Measurements from ENCODE around the gene ANXA6.
A peak's percentile ranks its signal among the peaks of the same experiment; 100 is the strongest.
"Not testable (repeated sequence)": the region's sequence is repeated elsewhere in the genome, so short reads cannot be mapped to it uniquely, and the experiment has no call there.

The ANXA6 gene

GRCh38 chr5:151181818-151182523 is 24.4 kb upstream of the ANXA6 start:
- no peak for DNase-seq (ENCODE audit: low spot score)

- no peak for DNase-seq (ENCODE audit: low spot score)
Observed at GRCh38 chr5:151180291-151180690, 22.7 kb upstream of the ANXA6 start.

- no peak for DNase-seq (ENCODE audit: low spot score)
Observed at GRCh38 chr5:151179489-151179840, 21.9 kb upstream of the ANXA6 start.

- DNase-seq (ENCODE audit: low spot score) = no peak
Observed at GRCh38 chr5:151178777-151179488, 21.4 kb upstream of the ANXA6 start.

- DNase-seq (ENCODE audit: low spot score) = no peak
Observed at GRCh38 chr5:151178372-151178771, 20.8 kb upstream of the ANXA6 start.

- not testable (repeated sequence) for DNase-seq (ENCODE audit: low spot score)
Observed at GRCh38 chr5:151176268-151176667, 18.7 kb upstream of the ANXA6 start.

GRCh38 chr5:151174612-151175101 is 17.1 kb upstream of the ANXA6 start:
- DNase-seq (ENCODE audit: low spot score) = peak; percentile 55

- no peak for DNase-seq (ENCODE audit: low spot score)
Observed at GRCh38 chr5:151173711-151174611, 16.4 kb upstream of the ANXA6 start.

GRCh38 chr5:151171529-151171928 is 13.9 kb upstream of the ANXA6 start:
- no peak for DNase-seq (ENCODE audit: low spot score)

GRCh38 chr5:151168602-151169344 is 11.2 kb upstream of the ANXA6 start:
- DNase-seq (ENCODE audit: low spot score) = no peak

- DNase-seq (ENCODE audit: low spot score) = no peak
Observed at GRCh38 chr5:151167022-151167421, 9.4 kb upstream of the ANXA6 start.

- DNase-seq (ENCODE audit: low spot score) = peak; percentile 73
Observed at GRCh38 chr5:151164687-151165392, 7.3 kb upstream of the ANXA6 start.

- DNase-seq (ENCODE audit: low spot score) = no peak
Observed at GRCh38 chr5:151162776-151163175, 5.2 kb upstream of the ANXA6 start.

- no peak for DNase-seq (ENCODE audit: low spot score)
Observed at GRCh38 chr5:151159649-151160373, 2.2 kb upstream of the ANXA6 start.

GRCh38 chr5:151158287-151158661 is 695 bp upstream of the ANXA6 start:
- no peak for DNase-seq (ENCODE audit: low spot score)

GRCh38 chr5:151156507-151157420 is 815 bp downstream of the ANXA6 start:
- DNase-seq (ENCODE audit: low spot score) = no peak

- DNase-seq (ENCODE audit: low spot score) = no peak
Observed at GRCh38 chr5:151155775-151156506, 1.6 kb downstream of the ANXA6 start.

- DNase-seq (ENCODE audit: low spot score) = no peak
Observed at GRCh38 chr5:151154931-151155774, 2.4 kb downstream of the ANXA6 start.
